ENCODE measurements around the gene CAMK2G. TPM values are rescaled to one million over a fixed set of nuclear protein-coding genes. Genes with fewer than 3 reads are reported as not detected.

Gene CAMK2G
- total RNA-seq, 1 donor from 2014 or later = 20.8 TPM

DNA sequence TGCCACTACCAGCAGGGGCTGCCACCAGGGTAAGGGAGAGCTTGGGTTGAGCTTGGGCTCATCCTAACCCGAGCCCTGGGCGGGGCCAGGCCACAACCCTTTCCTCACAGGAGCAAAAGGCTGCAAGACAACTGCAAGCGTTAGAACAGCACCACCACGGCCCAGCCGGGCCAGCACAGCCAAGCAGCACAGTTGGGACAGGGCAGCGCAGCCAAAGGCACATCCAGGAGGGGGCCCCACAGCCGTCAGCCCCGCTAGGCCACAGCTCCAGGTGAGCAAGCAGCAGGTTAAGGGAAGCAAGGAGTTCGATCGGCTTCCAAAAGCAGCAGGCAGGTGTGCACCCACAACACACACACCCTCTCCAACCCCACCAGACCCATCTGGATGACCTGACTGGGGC, 56.0 kb downstream of the CAMK2G start:
- TF ChIP-seq, protein P1, sequence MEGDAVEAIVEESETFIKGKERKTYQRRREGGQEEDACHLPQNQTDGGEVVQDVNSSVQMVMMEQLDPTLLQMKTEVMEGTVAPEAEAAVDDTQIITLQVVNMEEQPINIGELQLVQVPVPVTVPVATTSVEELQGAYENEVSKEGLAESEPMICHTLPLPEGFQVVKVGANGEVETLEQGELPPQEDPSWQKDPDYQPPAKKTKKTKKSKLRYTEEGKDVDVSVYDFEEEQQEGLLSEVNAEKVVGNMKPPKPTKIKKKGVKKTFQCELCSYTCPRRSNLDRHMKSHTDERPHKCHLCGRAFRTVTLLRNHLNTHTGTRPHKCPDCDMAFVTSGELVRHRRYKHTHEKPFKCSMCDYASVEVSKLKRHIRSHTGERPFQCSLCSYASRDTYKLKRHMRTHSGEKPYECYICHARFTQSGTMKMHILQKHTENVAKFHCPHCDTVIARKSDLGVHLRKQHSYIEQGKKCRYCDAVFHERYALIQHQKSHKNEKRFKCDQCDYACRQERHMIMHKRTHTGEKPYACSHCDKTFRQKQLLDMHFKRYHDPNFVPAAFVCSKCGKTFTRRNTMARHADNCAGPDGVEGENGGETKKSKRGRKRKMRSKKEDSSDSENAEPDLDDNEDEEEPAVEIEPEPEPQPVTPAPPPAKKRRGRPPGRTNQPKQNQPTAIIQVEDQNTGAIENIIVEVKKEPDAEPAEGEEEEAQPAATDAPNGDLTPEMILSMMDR (IDR thresholded peaks at IDR 0.05; ENCODE audit: unreplicated experiment) = no peak
- Mint-ChIP-seq H3K27me3 (peaks cover 8% of the 10 kb centered on the region), H3K4me1 (ENCODE audit: low read depth) (peaks cover 3% of the 10 kb centered on the region), H3K4me3 (ENCODE audit: low read depth) (no peak overlapping the region), H3K27ac (no peak overlapping the region), H3K9me3 (ENCODE audit: low read depth) (no peaks in the 10 kb centered on the region), H3K36me3 (ENCODE audit: insufficient read depth) (peaks cover 9% of the 10 kb centered on the region)
- no peak for DNase-seq (ENCODE audit: low spot score, unreplicated experiment)

DNA sequence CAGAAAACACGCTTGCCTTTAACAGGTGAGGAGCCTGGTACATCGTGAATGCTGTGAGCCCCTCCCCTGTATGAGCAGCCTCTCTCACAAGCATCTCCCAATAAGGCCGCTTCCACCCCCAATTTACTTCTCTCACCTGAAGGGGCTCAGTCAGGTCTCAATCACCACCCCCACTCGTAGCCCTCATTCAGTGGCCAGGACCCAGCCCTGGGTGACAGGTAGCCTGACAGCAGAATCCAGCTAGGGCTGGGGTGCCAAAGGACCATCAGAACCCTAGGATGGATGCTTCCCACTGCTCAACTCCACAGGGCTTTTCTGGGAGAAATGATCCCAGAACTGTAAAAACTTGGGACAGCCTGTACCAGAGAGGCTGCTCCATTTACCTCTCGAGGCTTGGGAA, 56.5 kb downstream of the CAMK2G start:
- H3K4me3 Mint-ChIP-seq (ENCODE audit: low read depth) = no peak overlapping the region
- no peak overlapping the region for H3K27ac Mint-ChIP-seq
- H3K27me3 Mint-ChIP-seq = peaks cover 7% of the 10 kb centered on the region
- H3K9me3 Mint-ChIP-seq (ENCODE audit: low read depth) = no peaks in the 10 kb centered on the region
- H3K36me3 Mint-ChIP-seq (ENCODE audit: insufficient read depth) = peaks cover 8% of the 10 kb centered on the region
- TF ChIP-seq, protein P1 (IDR thresholded peaks at IDR 0.05; ENCODE audit: unreplicated experiment) = no peak
- peaks cover 3% of the 10 kb centered on the region for H3K4me1 Mint-ChIP-seq (ENCODE audit: low read depth)
- DNase-seq (ENCODE audit: low spot score, unreplicated experiment) = no peak

DNA sequence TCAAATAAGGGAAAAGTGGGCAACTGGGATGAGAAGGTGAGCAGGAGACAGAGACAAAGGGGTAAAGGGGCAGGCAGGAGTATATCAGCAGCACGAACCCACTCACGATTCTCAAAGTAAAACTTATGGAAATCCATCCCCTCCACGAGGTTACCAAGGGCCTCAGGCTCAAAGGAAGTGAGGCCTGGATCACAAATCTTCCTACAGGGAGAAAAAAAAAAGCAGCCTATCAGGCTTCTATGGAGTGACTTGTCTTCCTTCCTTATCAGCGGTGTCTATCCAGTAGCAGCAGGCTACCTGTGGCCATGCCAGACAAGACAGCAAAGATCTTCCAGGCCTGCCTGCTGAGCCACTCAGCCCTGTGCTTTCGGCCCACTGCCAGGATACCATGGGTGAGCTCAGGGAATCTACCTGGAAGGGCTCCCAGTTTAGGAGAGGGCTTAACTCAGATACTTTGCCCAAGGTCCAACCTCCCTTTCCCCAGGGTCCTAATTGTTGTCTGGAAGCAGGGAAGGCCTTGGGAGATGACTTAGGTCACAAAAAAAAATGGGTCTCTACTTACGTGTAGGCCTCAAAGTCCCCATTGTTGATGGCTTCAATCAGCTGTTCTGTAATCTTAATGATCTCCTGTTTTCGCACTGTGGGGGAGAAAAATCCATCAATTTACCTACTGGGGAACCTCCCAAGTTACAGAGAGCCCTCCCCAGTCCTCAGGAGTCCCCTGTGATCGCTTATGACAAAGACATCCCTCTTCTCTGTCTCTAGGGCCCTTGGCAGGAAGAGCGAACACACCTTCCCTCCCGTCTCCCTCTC, 57.2 kb downstream of the CAMK2G start:
- Mint-ChIP-seq H3K4me1 (ENCODE audit: low read depth) (peaks cover 3% of the 10 kb centered on the region), H3K27me3 (peaks cover 4% of the 10 kb centered on the region), H3K9me3 (ENCODE audit: low read depth) (no peaks in the 10 kb centered on the region), H3K4me3 (ENCODE audit: low read depth) (no peak overlapping the region), H3K27ac (no peak overlapping the region), H3K36me3 (ENCODE audit: insufficient read depth) (peaks cover 8% of the 10 kb centered on the region)
- TF ChIP-seq, protein P1 (IDR thresholded peaks at IDR 0.05; ENCODE audit: unreplicated experiment) = no peak
- DNase-seq (ENCODE audit: low spot score, unreplicated experiment) = no peak

DNA sequence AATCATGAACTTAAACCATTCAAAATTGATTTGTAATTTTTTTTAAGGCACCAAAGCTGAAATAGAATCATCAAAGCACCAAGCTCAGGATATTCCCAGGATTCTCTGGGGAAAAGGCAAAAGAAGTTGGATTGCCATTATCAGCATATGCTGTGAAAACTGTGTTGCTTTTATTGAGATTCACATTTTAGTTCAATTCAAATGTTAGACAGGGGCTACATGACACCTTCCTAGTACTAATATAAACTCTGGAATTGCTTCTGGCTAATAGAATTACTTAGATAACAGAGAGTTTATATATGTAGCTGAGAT, 58.7 kb downstream of the CAMK2G start:
- TF ChIP-seq, protein P1 (IDR thresholded peaks at IDR 0.05; ENCODE audit: unreplicated experiment) = no peak
- Mint-ChIP-seq H3K27me3 (no peaks in the 10 kb centered on the region), H3K9me3 (ENCODE audit: low read depth) (no peaks in the 10 kb centered on the region), H3K4me3 (ENCODE audit: low read depth) (no peak overlapping the region), H3K27ac (no peak overlapping the region), H3K4me1 (ENCODE audit: low read depth) (peaks cover 3% of the 10 kb centered on the region), H3K36me3 (ENCODE audit: insufficient read depth) (peaks cover 6% of the 10 kb centered on the region)
- no peak for DNase-seq (ENCODE audit: low spot score, unreplicated experiment)

DNA sequence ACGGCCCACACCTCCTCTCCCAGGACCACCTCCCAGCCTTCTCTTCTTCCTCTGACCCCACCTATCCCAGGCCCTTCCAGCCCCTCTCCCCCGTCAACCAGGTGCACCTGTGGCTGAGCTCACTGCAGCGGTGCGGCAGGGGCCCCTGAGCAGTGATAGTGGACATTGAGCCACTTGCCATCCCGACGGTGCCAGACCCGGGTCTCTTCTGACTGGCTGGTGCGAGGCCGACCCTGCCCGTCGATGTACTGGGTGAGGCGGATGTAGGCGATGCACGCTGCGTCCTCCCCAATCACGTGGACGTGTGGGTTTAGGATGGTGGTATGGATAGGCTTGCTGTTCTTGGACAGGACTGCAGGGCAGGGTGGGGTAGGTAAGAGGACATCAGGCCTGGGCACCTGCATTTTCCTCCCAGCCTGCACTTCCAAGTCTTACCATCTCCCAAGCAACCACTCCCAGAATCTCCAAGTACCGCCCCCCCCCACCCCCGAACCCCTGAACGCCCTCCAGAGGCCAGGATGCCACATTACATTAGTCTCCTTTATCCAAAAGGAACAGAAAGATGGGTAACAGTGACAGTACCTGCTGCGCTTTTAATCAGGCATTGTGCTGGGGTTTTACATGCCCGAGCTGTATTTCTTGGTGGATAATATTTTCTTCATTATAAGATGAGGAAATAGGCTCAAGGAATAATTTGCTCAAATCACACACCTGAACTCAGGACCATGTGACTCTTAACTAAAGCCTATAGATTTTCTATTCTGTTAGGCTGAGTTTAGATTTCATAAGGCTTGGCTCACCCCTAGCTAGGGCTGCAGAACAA, 59.2 kb downstream of the CAMK2G start:
- TF ChIP-seq, protein P1 (IDR thresholded peaks at IDR 0.05; ENCODE audit: unreplicated experiment) = peak; percentile 16
- no peak for DNase-seq (ENCODE audit: low spot score, unreplicated experiment)
- Mint-ChIP-seq H3K36me3 (ENCODE audit: insufficient read depth) (peaks cover 6% of the 10 kb centered on the region), H3K27me3 (no peaks in the 10 kb centered on the region), H3K27ac (no peak overlapping the region), H3K9me3 (ENCODE audit: low read depth) (no peaks in the 10 kb centered on the region), H3K4me1 (ENCODE audit: low read depth) (peaks cover 6% of the 10 kb centered on the region), H3K4me3 (ENCODE audit: low read depth) (no peak overlapping the region)

All from progenitor cell of endocrine pancreas (in vitro differentiated cells).